Peyer's patch (tissue), 4 donors: Measurements from ENCODE around the gene B3GAT1. TPM values are rescaled to one million over a fixed set of nuclear protein-coding genes. Genes with fewer than 3 reads are reported as not detected.
A peak's percentile ranks its signal among the peaks of the same experiment; 100 is the strongest.

Experiments
- DNase-seq, 3 donors: peaks; one replicate each; pipeline ENCODE4 v3.0.0-alpha.2; 2017 to 2019
- H3K27ac ChIP-seq, 4 donors: fragments of 200-600 bp; sonication (generic); one replicate each; pipeline ENCODE4 v1.5.1; 2016 to 2019
- H3K27me3 ChIP-seq, 2 donors: fragments of 200-600 bp; sonication (generic); one replicate each; pipeline ENCODE4 v1.5.1; 2019
- H3K36me3 ChIP-seq, 3 donors: fragments of 200-600 bp; sonication (generic); one replicate each; pipeline ENCODE4 v1.5.1; 2016 to 2019
- H3K4me1 ChIP-seq, 4 donors: fragments of 200-600 bp; sonication (generic); one replicate each; pipeline ENCODE4 v1.5.1; 2016 to 2019
- H3K4me3 ChIP-seq, 4 donors: fragments of 200-600 bp; sonication (generic); 1 replicate in 3 of 4; 2 replicates in 1 of 4; pipeline ENCODE4 v1.5.1; 2016 to 2019; ENCODE audit warnings: mild to moderate bottlenecking in 1 of 4
- H3K9me3 ChIP-seq, 4 donors: fragments of 200-600 bp; sonication (generic); one replicate each; pipeline ENCODE4 v1.5.1; 2016 to 2019; ENCODE audit warnings: mild to moderate bottlenecking in 1 of 4
- POLR2A ChIP-seq, 2 donors: fragments of 450-650 bp; IDR thresholded peaks; one replicate each; pipeline ENCODE4 v1.5.1; 2017; ENCODE audit warnings: antibody characterized with exemption in 2 of 2, mild to moderate bottlenecking in 2 of 2, moderate library complexity in 2 of 2
- total RNA-seq, 4 donors: library from RNA; depleted of rRNA; stranded (reverse); fragments of >200 nt; gene quantifications; one replicate each; pipeline ENCODE4 v1.1.0, GENCODE V29; 2016
- TF ChIP-seq, protein P1 (sequence below), 6 experiments: fragments of 450-650 bp in 4 of 6; fragments of 200-600 bp in 2 of 6; sonication (generic) in 1 of 6; IDR thresholded peaks; one replicate each; pipeline ENCODE4 v1.5.1; 2017 to 2019; ENCODE audit warnings: antibody characterized with exemption in 6 of 6, mild to moderate bottlenecking in 3 of 6, moderate library complexity in 1 of 6

The B3GAT1 gene
- total RNA-seq, 4 donors from 2014 or later = 0.35 to 3.3 (median 0.54) TPM; not detected in 1

- H3K27ac ChIP-seq = no peak overlapping the region
- H3K27me3 ChIP-seq = no peaks in the 10 kb centered on the region
- peaks cover 0 to 9% (median 0%) of the 10 kb centered on the region in 4 donors for H3K9me3 ChIP-seq
- no peak for DNase-seq
- H3K4me1 ChIP-seq = no peaks in the 10 kb centered on the region
- TF ChIP-seq POLR2A (IDR thresholded peaks at IDR 0.05) = no peak
- TF ChIP-seq, protein P1, sequence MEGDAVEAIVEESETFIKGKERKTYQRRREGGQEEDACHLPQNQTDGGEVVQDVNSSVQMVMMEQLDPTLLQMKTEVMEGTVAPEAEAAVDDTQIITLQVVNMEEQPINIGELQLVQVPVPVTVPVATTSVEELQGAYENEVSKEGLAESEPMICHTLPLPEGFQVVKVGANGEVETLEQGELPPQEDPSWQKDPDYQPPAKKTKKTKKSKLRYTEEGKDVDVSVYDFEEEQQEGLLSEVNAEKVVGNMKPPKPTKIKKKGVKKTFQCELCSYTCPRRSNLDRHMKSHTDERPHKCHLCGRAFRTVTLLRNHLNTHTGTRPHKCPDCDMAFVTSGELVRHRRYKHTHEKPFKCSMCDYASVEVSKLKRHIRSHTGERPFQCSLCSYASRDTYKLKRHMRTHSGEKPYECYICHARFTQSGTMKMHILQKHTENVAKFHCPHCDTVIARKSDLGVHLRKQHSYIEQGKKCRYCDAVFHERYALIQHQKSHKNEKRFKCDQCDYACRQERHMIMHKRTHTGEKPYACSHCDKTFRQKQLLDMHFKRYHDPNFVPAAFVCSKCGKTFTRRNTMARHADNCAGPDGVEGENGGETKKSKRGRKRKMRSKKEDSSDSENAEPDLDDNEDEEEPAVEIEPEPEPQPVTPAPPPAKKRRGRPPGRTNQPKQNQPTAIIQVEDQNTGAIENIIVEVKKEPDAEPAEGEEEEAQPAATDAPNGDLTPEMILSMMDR (IDR thresholded peaks at IDR 0.05) = no peak
- H3K36me3 ChIP-seq = no peaks in the 10 kb centered on the region
- no peak overlapping the region for H3K4me3 ChIP-seq
Measured at GRCh38 chr11:134455516-134455915, 43.5 kb upstream of the B3GAT1 start.

GRCh38 chr11:134454146-134454690 is 42.2 kb upstream of the B3GAT1 start:
- peak in 1 of 3 donors; percentile 27 for DNase-seq
- Histone ChIP-seq H3K36me3 (no peaks in the 10 kb centered on the region), H3K4me1 (no peaks in the 10 kb centered on the region), H3K4me3 (no peak overlapping the region), H3K27ac (no peak overlapping the region), H3K27me3 (no peaks in the 10 kb centered on the region), H3K9me3 (peaks cover 0 to 9% (median 0%) of the 10 kb centered on the region in 4 donors)
- no peak for TF ChIP-seq POLR2A (IDR thresholded peaks at IDR 0.05)
- TF ChIP-seq, protein P1 (IDR thresholded peaks at IDR 0.05) = no peak

GRCh38 chr11:134453441-134453840 is 41.4 kb upstream of the B3GAT1 start:
- no peaks in the 10 kb centered on the region for H3K36me3 ChIP-seq
- peak in 1 of 3 donors; percentile 18 for DNase-seq
- no peak overlapping the region for H3K27ac ChIP-seq
- no peak for TF ChIP-seq POLR2A (IDR thresholded peaks at IDR 0.05)
- TF ChIP-seq, protein P1 (IDR thresholded peaks at IDR 0.05) = no peak
- H3K4me3 ChIP-seq = no peak overlapping the region
- no peaks in the 10 kb centered on the region for H3K4me1 ChIP-seq
- no peaks in the 10 kb centered on the region for H3K27me3 ChIP-seq
- H3K9me3 ChIP-seq = peaks cover 0 to 9% (median 0%) of the 10 kb centered on the region in 4 donors

DNA sequence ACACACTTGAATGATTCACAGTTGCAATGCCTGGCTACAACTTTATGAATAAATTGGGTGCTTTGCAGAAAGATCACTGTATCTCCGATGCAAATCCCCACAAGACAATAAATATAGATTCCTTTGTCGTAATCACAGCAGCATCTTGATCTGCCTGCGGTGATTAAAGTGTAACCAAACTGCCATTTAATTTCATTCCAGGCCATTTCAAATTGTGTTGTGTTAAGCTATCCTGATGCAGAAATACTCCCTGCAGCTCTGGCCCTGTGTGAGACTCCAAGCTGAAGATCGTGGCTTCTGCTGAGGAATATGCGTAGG is 40.8 kb upstream of the B3GAT1 start:
- DNase-seq = no peak
- no peak overlapping the region for H3K4me3 ChIP-seq
- H3K9me3 ChIP-seq = peaks cover 0 to 6% (median 0%) of the 10 kb centered on the region in 4 donors
- TF ChIP-seq, protein P1 (IDR thresholded peaks at IDR 0.05) = no peak
- no peak for TF ChIP-seq POLR2A (IDR thresholded peaks at IDR 0.05)
- no peak overlapping the region for H3K27ac ChIP-seq
- no peaks in the 10 kb centered on the region for H3K27me3 ChIP-seq
- H3K36me3 ChIP-seq = no peaks in the 10 kb centered on the region
- H3K4me1 ChIP-seq = no peaks in the 10 kb centered on the region

DNA sequence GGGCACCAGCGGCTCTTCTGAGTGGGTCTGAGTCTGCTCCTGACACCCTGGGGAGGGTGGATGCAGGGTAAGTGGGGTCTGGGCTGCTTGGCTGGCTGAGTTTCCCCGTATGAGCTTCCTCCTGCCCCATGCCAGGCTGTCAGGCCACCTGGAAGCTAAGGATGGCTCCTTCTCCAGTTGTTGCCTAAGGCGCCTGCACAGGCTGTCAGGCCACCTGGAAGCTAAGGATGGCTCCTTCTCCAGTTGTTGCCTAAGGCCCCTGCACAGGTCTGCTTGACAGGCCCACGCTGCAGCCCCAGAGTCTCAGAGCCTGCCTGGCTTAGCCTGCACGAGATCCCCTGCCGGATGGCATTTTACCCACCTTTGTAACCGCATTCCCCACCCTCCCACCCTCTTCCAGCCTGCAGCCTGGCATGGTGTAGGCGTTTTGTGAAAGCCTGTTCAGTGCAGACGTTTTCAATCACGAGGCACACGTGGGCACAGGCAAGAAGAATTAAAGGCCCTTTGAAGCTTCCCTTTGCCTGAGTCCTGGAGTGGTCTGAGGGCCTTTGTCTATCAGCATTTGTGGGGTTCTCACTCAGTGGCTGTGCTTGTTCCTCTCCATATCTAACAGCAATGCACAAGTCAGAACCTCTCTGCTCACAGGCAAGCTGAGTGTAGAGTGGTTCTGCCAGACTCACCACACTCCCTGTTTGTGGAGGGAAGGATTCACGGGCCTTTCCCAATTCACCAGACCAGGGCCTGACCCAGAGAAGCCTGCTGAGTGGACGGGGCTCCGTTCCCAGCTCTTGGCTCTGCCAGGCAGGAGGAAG is 40.2 kb upstream of the B3GAT1 start:
- TF ChIP-seq POLR2A (IDR thresholded peaks at IDR 0.05) = no peak
- TF ChIP-seq, protein P1 (IDR thresholded peaks at IDR 0.05) = no peak
- Histone ChIP-seq H3K27me3 (no peaks in the 10 kb centered on the region), H3K4me3 (no peak overlapping the region), H3K9me3 (peaks cover 0 to 3% (median 0%) of the 10 kb centered on the region in 4 donors), H3K36me3 (no peaks in the 10 kb centered on the region), H3K4me1 (no peaks in the 10 kb centered on the region), H3K27ac (no peak overlapping the region)
- DNase-seq = peak in 1 of 3 donors; percentile 21
